Ovary (tissue), 9 donors: ENCODE results near the gene SUGCT. TPM values are rescaled to one million over a fixed set of nuclear protein-coding genes. Genes with fewer than 3 reads are reported as not detected.

ENCODE experiments used
- DNase-seq, 5 donors: peaks; one replicate each; pipeline ENCODE4 v3.0.0-alpha.2; 2019 to 2020
- H3K27ac ChIP-seq, 2 donors: fragments of 200-600 bp; one replicate each; pipeline versions ENCODE4 v1.5.1 to v1.8.0; 2019 to 2022
- H3K27me3 ChIP-seq: fragments of 200-600 bp; one replicate; pipeline ENCODE4 v1.8.0; 2022
- H3K36me3 ChIP-seq: fragments of 200-600 bp; sonication (generic); one replicate; pipeline ENCODE4 v1.5.1; 2019
- H3K4me1 ChIP-seq: one replicate; pipeline ENCODE4 v1.8.1; 2013; ENCODE audit warnings: mild to moderate bottlenecking, moderate library complexity; ENCODE audit not compliant: insufficient read depth
- H3K4me3 ChIP-seq: fragments of 200-600 bp; sonication (generic); one replicate; pipeline ENCODE4 v1.5.1; 2017
- H3K9me3 ChIP-seq, 2 donors: fragments of 200-600 bp in 1 of 2; sonication (generic) in 1 of 2; one replicate each; pipeline versions ENCODE4 v1.5.1 to v1.8.1; 2013 to 2019; ENCODE audit warnings: mild to moderate bottlenecking in 1 of 2, moderate library complexity in 1 of 2
- EP300 ChIP-seq: sonication (generic); formaldehyde crosslinking; IDR thresholded peaks from one replicate; pipeline ENCODE4 v1.6.1; 2017; ENCODE audit warnings: antibody characterized with exemption
- POLR2A ChIP-seq: fragments of 450-650 bp; IDR thresholded peaks from one replicate; pipeline ENCODE4 v1.6.1; 2017; ENCODE audit warnings: antibody characterized with exemption, mild to moderate bottlenecking, moderate library complexity
- WGBS, 3 donors: extraction: QIAGEN DNeasy Blood & Tissue Kit in 1 of 3; methylation state at CpG; one replicate each; pipeline versions ENCODE4 v1.1.5 to v1.1.7; 2013 to 2017; 5-methylcytosine and 5-hydroxymethylcytosine counted together
- intact Hi-C, 4 donors: fragments of 100-400 bp; cut with DNase I; formaldehyde crosslinking; loops; one replicate each; pipeline versions ENCODE4 v1.11.0 to v1.15.1; 2022 to 2023
- polyA plus RNA-seq, 2 donors: library from polyadenylated mRNA; stranded (reverse); fragments of 200-250 nt in 1 of 2; fragments of 350-450 nt in 1 of 2; fragmentation: Illumina TruSeq in 1 of 2; extraction: RNeasy Lipid Tissue Mini Kit (QIAGEN cat#74804) in 1 of 2; gene quantifications; one replicate each; pipeline ENCODE4 v1.2.3, GENCODE V29; 2013 to 2014
- total RNA-seq, 7 donors: library from RNA; depleted of rRNA in 2 of 7; stranded (reverse); fragments of >200 nt in 2 of 7; fragmentation: NEBNext Ultra II Directional in 3 of 7; extraction: Animal tissue kit (Norgen Biotek cat#: 25700) in 3 of 7; gene quantifications; one replicate each; pipeline versions ENCODE4 v1.1.0 to v1.2.4, GENCODE V29; 2016 to 2023
- TF ChIP-seq, protein P1 (sequence below), 3 donors: fragments of 450-650 bp in 2 of 3; fragments of 200-600 bp in 1 of 3; IDR thresholded peaks; one replicate each; pipeline versions ENCODE4 v1.5.1 to v1.8.0; 2016 to 2022; ENCODE audit warnings: antibody characterized with exemption in 3 of 3, mild to moderate bottlenecking in 1 of 3
- donor health status: DM: no; HTN: no; CAD: no; lungs with moderate emphysema.
- donor health status: DM: no; HTN: no; CAD: no.
- donor health status: Bipolar disorder and iron deficiency.
- donor health status: DM: yes; HTN: yes; CAD: no.
- donor health status: DM: no; HTN: no; CAD: no.
- donor health status: DM: yes; HTN: yes; CAD: no.

The SUGCT gene
- total and polyA plus RNA-seq, 9 donors: 3.4 to 9.3 (median 7.8) TPM

DNA sequence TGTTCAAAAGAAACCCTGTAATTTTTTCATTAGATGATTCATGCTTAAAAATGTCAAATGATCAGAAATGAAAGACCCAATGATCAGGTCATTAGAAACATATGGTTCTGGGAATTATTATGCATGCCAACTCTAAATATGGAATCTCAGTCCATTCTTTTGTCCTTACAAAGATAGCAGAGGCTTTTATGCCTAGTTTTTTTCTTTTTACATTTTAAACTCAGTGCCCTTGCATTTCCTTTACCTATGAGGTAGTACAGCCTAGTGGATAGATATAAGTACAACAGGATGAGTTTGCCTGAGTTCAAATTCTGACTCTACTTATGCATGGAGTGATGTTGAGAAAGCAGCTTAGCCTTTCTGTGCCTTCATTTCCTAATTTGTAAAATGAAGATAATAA, 392.9 kb downstream of the SUGCT start:
- Histone ChIP-seq H3K4me3 (no peak overlapping the region), H3K27me3 (no peaks in the 10 kb centered on the region), H3K4me1 (no peaks in the 10 kb centered on the region), H3K27ac (no peak overlapping the region), H3K36me3 (no peaks in the 10 kb centered on the region), H3K9me3 (no peaks in the 10 kb centered on the region)
- TF ChIP-seq POLR2A (no peak), EP300 (no peak)
- TF ChIP-seq, protein P1, sequence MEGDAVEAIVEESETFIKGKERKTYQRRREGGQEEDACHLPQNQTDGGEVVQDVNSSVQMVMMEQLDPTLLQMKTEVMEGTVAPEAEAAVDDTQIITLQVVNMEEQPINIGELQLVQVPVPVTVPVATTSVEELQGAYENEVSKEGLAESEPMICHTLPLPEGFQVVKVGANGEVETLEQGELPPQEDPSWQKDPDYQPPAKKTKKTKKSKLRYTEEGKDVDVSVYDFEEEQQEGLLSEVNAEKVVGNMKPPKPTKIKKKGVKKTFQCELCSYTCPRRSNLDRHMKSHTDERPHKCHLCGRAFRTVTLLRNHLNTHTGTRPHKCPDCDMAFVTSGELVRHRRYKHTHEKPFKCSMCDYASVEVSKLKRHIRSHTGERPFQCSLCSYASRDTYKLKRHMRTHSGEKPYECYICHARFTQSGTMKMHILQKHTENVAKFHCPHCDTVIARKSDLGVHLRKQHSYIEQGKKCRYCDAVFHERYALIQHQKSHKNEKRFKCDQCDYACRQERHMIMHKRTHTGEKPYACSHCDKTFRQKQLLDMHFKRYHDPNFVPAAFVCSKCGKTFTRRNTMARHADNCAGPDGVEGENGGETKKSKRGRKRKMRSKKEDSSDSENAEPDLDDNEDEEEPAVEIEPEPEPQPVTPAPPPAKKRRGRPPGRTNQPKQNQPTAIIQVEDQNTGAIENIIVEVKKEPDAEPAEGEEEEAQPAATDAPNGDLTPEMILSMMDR (IDR thresholded peaks at IDR 0.05): no peak
- no peak for DNase-seq
- intact Hi-C loops: no loop called here

DNA sequence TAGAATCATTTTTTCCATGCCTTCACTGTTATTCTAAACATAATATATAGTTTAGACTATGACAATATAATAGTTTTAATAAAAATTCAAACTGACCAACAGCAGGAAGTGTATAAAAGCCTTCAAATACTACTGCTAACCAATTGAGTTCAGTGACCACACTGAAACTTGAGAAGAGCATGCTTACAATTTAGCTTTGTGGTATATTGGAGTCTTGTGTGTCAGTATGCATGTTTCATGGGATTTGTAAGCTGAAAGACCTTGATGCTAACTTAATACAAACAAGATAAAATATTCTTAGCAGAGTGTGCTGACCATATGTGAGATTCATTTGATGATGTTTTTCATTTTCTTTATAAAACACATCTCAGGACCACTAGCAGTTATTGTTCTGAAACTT, 395.5 kb downstream of the SUGCT start:
- Histone ChIP-seq H3K9me3 (no peaks in the 10 kb centered on the region), H3K36me3 (no peaks in the 10 kb centered on the region), H3K4me1 (no peaks in the 10 kb centered on the region), H3K27ac (no peak overlapping the region), H3K4me3 (no peak overlapping the region), H3K27me3 (no peaks in the 10 kb centered on the region)
- DNase-seq: no peak
- TF ChIP-seq, protein P1 (IDR thresholded peaks at IDR 0.05): no peak
- no peak for TF ChIP-seq EP300
- no peak for TF ChIP-seq POLR2A
- intact Hi-C loops: no loop called here

DNA sequence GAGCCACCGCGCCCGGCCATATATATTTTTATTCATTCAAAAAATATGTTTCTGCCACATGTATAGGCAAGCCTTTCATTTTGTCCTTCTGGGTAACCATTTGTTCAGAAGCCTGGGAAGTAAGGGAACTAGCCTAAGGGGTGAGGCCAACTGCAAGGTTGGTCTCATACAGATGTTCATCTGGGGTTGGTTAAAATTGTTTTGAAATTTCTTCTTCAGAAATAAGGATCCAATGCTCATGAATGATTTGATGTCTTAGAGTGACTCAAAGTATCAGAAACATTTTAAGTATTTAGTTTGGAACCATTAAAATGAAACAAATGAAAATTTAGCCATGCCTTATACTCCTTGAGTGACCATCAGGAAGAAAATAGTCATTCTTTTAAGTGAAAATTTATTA, 397.2 kb downstream of the SUGCT start:
- Histone ChIP-seq H3K4me3 (no peak overlapping the region), H3K4me1 (no peaks in the 10 kb centered on the region), H3K27ac (no peak overlapping the region), H3K36me3 (no peaks in the 10 kb centered on the region), H3K27me3 (no peaks in the 10 kb centered on the region), H3K9me3 (no peaks in the 10 kb centered on the region)
- WGBS, 3 donors: 97 to 100% (median 97%) methylated on average over 3 of the region's 3 CpGs
- intact Hi-C loops: no loop called here
- TF ChIP-seq, protein P1 (IDR thresholded peaks at IDR 0.05): no peak
- DNase-seq: no peak

DNA sequence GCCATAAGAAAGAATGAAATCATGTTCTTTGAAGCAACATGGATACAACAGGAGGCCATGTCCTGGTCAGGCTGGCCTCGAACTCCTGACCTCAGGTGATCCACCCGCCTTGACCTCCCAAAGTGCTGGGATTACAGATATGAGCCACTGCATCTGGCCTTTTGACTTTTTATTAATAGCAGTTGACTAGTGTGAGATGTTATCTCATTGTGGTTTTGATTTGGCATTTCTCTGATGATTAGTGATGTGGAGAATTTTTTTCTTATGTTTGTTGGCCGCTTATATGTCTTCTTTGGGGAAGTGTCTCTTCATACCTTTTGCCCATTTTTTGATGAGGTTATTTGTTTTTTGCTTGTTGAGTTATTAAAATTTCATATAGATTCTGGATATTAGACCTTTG, 400.9 kb downstream of the SUGCT start:
- TF ChIP-seq POLR2A (no peak), EP300 (no peak)
- TF ChIP-seq, protein P1 (IDR thresholded peaks at IDR 0.05): no peak
- intact Hi-C loops: no loop called here
- 92 to 96% (median 93%) methylated on average over 3 of the region's 3 CpGs for WGBS, 3 donors
- Histone ChIP-seq H3K27ac (no peak overlapping the region), H3K4me3 (no peak overlapping the region), H3K4me1 (no peaks in the 10 kb centered on the region), H3K27me3 (no peaks in the 10 kb centered on the region), H3K36me3 (no peaks in the 10 kb centered on the region), H3K9me3 (no peaks in the 10 kb centered on the region)
- DNase-seq: no peak

DNA sequence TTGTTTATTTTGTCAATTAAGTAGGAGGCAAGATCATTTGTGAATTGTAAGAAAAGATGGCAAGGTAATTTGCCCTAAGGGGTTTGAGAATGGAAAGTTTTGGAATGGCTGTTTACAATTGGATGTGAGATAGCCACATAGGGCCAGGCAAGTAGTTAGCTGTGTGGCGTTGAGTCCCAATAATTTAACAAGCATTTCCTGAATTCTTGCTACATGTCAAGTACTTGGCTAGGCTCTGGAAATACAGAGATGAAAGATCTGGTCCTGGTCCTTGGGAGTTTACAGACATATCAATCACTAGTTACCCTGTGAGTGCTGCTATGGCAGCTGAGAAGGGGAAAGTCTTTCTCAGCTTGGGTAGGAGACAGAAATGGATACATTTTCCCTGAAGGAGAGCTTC, 401.6 kb downstream of the SUGCT start:
- Histone ChIP-seq H3K4me3 (no peak overlapping the region), H3K36me3 (no peaks in the 10 kb centered on the region), H3K27me3 (no peaks in the 10 kb centered on the region), H3K9me3 (no peaks in the 10 kb centered on the region), H3K27ac (no peak overlapping the region), H3K4me1 (no peaks in the 10 kb centered on the region)
- 85 to 90% (median 90%) methylated on average over 1 of the region's 1 CpG for WGBS, 3 donors
- no peak for TF ChIP-seq EP300
- no peak for TF ChIP-seq POLR2A
- TF ChIP-seq, protein P1 (IDR thresholded peaks at IDR 0.05): no peak
- intact Hi-C loops: no loop called here
- no peak for DNase-seq
